Progenitor cell of endocrine pancreas (in vitro differentiated cells): ENCODE results near the gene FOXC1. TPM values are rescaled to one million over a fixed set of nuclear protein-coding genes. Genes with fewer than 3 reads are reported as not detected.

ENCODE experiments used
- DNase-seq: peaks from one replicate; pipeline ENCODE4 v3.0.0; 2021; ENCODE audit warnings: low spot score; ENCODE audit not compliant: unreplicated experiment
- H3K27ac Mint-ChIP-seq: 2 replicates; pipeline ENCODE4 v1.8.0; 2021; ENCODE audit warnings: mild to moderate bottlenecking, moderate library complexity, mixed read lengths
- H3K27me3 Mint-ChIP-seq: 2 replicates; pipeline ENCODE4 v1.8.0; 2021; ENCODE audit warnings: mixed read lengths
- H3K36me3 Mint-ChIP-seq: 2 replicates; pipeline ENCODE4 v1.8.0; 2022; ENCODE audit warnings: mixed read lengths; ENCODE audit not compliant: insufficient read depth
- H3K4me1 Mint-ChIP-seq: 2 replicates; pipeline ENCODE4 v1.8.0; 2021; ENCODE audit warnings: low read depth, mixed read lengths
- H3K4me3 Mint-ChIP-seq: 2 replicates; pipeline ENCODE4 v1.8.0; 2021; ENCODE audit warnings: low read depth, mild to moderate bottlenecking, moderate library complexity, mixed read lengths
- H3K9me3 Mint-ChIP-seq: 2 replicates; pipeline ENCODE4 v1.8.0; 2021; ENCODE audit warnings: low read depth, mixed read lengths
- CTCF ChIP-seq: fragments of 200-600 bp; sonication (generic); IDR thresholded peaks from one replicate; pipeline ENCODE4 v1.5.0; 2021; ENCODE audit warnings: antibody characterized with exemption, mild to moderate bottlenecking; ENCODE audit not compliant: unreplicated experiment
- total RNA-seq: library from RNA; stranded (reverse); gene quantifications from 2 replicates; pipeline ENCODE4 v1.2.1, GENCODE V29; 2021

Gene FOXC1
- total RNA-seq, 1 donor from 2014 or later = 0.46 TPM

- TF ChIP-seq CTCF = no peak
- no peak for DNase-seq
- Mint-ChIP-seq H3K9me3 (no peaks in the 10 kb centered on the region), H3K4me1 (peaks cover 7% of the 10 kb centered on the region), H3K27me3 (peaks cover 17% of the 10 kb centered on the region), H3K27ac (no peak overlapping the region), H3K36me3 (no peaks in the 10 kb centered on the region), H3K4me3 (no peak overlapping the region)
Observed at GRCh38 chr6:1585669-1586049, 24.1 kb upstream of the FOXC1 start.

GRCh38 chr6:1586256-1586655 lies 23.5 kb upstream of the FOXC1 start:
- H3K27me3 Mint-ChIP-seq = peaks cover 17% of the 10 kb centered on the region
- no peak for TF ChIP-seq CTCF
- peaks cover 7% of the 10 kb centered on the region for H3K4me1 Mint-ChIP-seq
- DNase-seq = no peak
- no peak overlapping the region for H3K27ac Mint-ChIP-seq
- no peaks in the 10 kb centered on the region for H3K36me3 Mint-ChIP-seq
- H3K9me3 Mint-ChIP-seq = no peaks in the 10 kb centered on the region
- no peak overlapping the region for H3K4me3 Mint-ChIP-seq

GRCh38 chr6:1586861-1587450 lies 22.8 kb upstream of the FOXC1 start:
- Mint-ChIP-seq H3K4me1 (peaks cover 7% of the 10 kb centered on the region), H3K4me3 (no peak overlapping the region), H3K36me3 (no peaks in the 10 kb centered on the region), H3K27ac (no peak overlapping the region), H3K9me3 (no peaks in the 10 kb centered on the region), H3K27me3 (peaks cover 17% of the 10 kb centered on the region)
- no peak for DNase-seq
- no peak for TF ChIP-seq CTCF

GRCh38 chr6:1587546-1587945 lies 22.2 kb upstream of the FOXC1 start:
- H3K4me3 Mint-ChIP-seq = no peak overlapping the region
- peaks cover 7% of the 10 kb centered on the region for H3K4me1 Mint-ChIP-seq
- no peak overlapping the region for H3K27ac Mint-ChIP-seq
- no peak for TF ChIP-seq CTCF
- H3K27me3 Mint-ChIP-seq = peaks cover 21% of the 10 kb centered on the region
- DNase-seq = no peak
- no peaks in the 10 kb centered on the region for H3K9me3 Mint-ChIP-seq
- no peaks in the 10 kb centered on the region for H3K36me3 Mint-ChIP-seq

- Mint-ChIP-seq H3K36me3 (no peaks in the 10 kb centered on the region), H3K4me3 (no peak overlapping the region), H3K9me3 (no peaks in the 10 kb centered on the region), H3K4me1 (peaks cover 7% of the 10 kb centered on the region), H3K27ac (no peak overlapping the region), H3K27me3 (peaks cover 23% of the 10 kb centered on the region)
- no peak for TF ChIP-seq CTCF
- DNase-seq = no peak
Observed at GRCh38 chr6:1587977-1588376, 21.7 kb upstream of the FOXC1 start.
